MM.1S (cell line): ENCODE measurements around the gene ADAMTSL2.

ENCODE experiments used
- DNase-seq: peaks from one replicate; pipeline ENCODE4 v3.0.0-alpha.2; 2015
- H2AFZ ChIP-seq: fragments of 300-600 bp; sonication (generic); 2 replicates; pipeline ENCODE4 v1.6.0; 2016; ENCODE audit warnings: antibody characterized with exemption, low read length
- H3F3A ChIP-seq: fragments of 300-600 bp; sonication (generic); 2 replicates; pipeline ENCODE4 v1.6.1; 2016; ENCODE audit warnings: mild to moderate bottlenecking, antibody characterized with exemption, low read length, moderate library complexity, mixed read lengths; ENCODE audit not compliant: insufficient read depth
- H3K27ac ChIP-seq: fragments of 300-600 bp; sonication (generic); 2 replicates; pipeline ENCODE4 v1.5.1; 2016; ENCODE audit warnings: mild to moderate bottlenecking, low read length
- H3K27me3 ChIP-seq: fragments of 300-600 bp; sonication (generic); replicated peaks from 2 replicates; pipeline ENCODE4 v1.6.0; 2016; ENCODE audit warnings: low read length; ENCODE audit not compliant: insufficient read depth
- H3K36me3 ChIP-seq: fragments of 300-600 bp; sonication (generic); replicated peaks from 2 replicates; pipeline ENCODE4 v1.6.1; 2016; ENCODE audit warnings: mild to moderate bottlenecking, low read length, mixed read lengths; ENCODE audit not compliant: insufficient read depth
- H3K4me1 ChIP-seq: fragments of 300-600 bp; sonication (generic); 2 replicates; pipeline ENCODE4 v1.6.1; 2016; ENCODE audit warnings: low read length, mixed read lengths
- H3K4me2 ChIP-seq: fragments of 300-600 bp; sonication (generic); 2 replicates; pipeline ENCODE4 v1.6.0; 2016; ENCODE audit warnings: low read depth, low read length
- H3K4me3 ChIP-seq: fragments of 300-600 bp; sonication (generic); 2 replicates; pipeline ENCODE4 v1.5.1; 2016; ENCODE audit warnings: low read length, mixed read lengths
- H3K79me2 ChIP-seq: fragments of 300-600 bp; sonication (generic); 2 replicates; pipeline ENCODE4 v1.6.1; 2016; ENCODE audit warnings: mixed run types, low read length, mixed read lengths
- H3K9ac ChIP-seq: fragments of 300-600 bp; sonication (generic); 2 replicates; pipeline ENCODE4 v1.6.1; 2016; ENCODE audit warnings: low read length, mixed read lengths
- H3K9me2 ChIP-seq: fragments of 300-600 bp; sonication (generic); replicated peaks from 2 replicates; pipeline ENCODE4 v1.6.1; 2016; ENCODE audit warnings: mild to moderate bottlenecking, low read length, mixed read lengths; ENCODE audit not compliant: insufficient read depth
- H3K9me3 ChIP-seq: fragments of 300-600 bp; sonication (generic); replicated peaks from 2 replicates; pipeline ENCODE4 v1.6.1; 2016; ENCODE audit warnings: mild to moderate bottlenecking, low read length, mixed read lengths; ENCODE audit not compliant: insufficient read depth
- H4K20me1 ChIP-seq: fragments of 300-600 bp; sonication (generic); 2 replicates; pipeline ENCODE4 v1.6.1; 2016; ENCODE audit warnings: mild to moderate bottlenecking, low read length, moderate library complexity, mixed read lengths; ENCODE audit not compliant: insufficient read depth
- EZH2 ChIP-seq: fragments of 300-600 bp; sonication (generic); optimal IDR thresholded peaks from 2 replicates; pipeline ENCODE3; 2017; ENCODE audit warnings: low read depth, mild to moderate bottlenecking, antibody characterized with exemption, low read length, mixed read lengths
- EZH2phosphoT487 ChIP-seq: fragments of 300-600 bp; sonication (generic); IDR thresholded peaks from 2 replicates; pipeline ENCODE4 v1.6.1; 2018; ENCODE audit warnings: antibody characterized with exemption, low read length
- TF ChIP-seq, protein P1 (sequence below): fragments of 300-600 bp; sonication (generic); IDR thresholded peaks from 2 replicates; pipeline ENCODE4 v1.5.1; 2016; ENCODE audit warnings: antibody characterized with exemption, low read length, mixed read lengths

The ADAMTSL2 gene

DNA sequence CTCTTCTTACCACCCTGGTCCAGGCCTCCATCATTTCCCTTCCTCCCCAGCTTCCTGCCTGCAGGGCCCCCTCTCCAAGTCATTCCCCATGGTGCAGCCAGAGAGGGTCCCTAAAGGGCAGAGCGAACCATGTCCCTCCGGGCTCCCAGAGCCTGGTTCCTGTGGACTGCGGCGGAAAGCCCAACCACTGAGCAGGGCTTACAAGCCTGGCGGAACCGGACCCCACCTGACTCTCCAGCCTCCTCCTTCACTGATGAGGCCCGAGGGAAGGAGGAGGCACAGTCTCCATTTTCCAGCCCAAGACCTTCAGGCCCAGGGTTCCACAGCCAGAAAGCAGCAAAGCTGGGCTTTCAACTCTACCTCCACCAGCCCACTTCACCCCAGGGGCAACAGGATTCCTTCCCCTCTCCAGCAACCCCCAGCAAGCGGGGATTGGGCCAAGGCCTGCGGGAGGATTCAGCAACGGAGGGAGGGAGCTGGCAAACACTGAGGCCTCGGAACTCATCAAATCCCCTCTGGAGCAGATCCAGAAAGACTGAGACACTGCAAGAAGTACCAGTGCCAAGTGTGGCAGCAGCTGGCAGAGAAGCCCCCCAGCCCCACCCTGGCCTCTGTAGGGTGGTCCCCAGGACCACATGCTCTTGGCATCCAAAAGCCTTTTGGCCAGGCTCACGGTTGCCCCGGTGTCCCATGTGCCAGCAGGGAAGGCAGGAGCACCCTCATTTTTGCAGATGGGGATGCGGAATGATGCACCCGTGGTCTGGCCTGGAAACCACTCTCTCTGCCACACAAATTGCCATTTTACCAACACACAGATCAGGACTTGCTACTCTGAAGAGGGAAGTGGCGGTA is 71.6 kb downstream of the ADAMTSL2 start:
- no peaks in the 10 kb centered on the region for H3K9me3 ChIP-seq
- H2AFZ ChIP-seq, result no peak overlapping the region
- no peaks in the 10 kb centered on the region for H3K4me1 ChIP-seq
- no peaks in the 10 kb centered on the region for H3F3A ChIP-seq
- peaks cover 90% of the 10 kb centered on the region for H3K27me3 ChIP-seq
- H3K36me3 ChIP-seq, result no peaks in the 10 kb centered on the region
- no peaks in the 10 kb centered on the region for H3K79me2 ChIP-seq
- no peak overlapping the region for H3K9ac ChIP-seq
- TF ChIP-seq EZH2, result no peak
- TF ChIP-seq, protein P1, sequence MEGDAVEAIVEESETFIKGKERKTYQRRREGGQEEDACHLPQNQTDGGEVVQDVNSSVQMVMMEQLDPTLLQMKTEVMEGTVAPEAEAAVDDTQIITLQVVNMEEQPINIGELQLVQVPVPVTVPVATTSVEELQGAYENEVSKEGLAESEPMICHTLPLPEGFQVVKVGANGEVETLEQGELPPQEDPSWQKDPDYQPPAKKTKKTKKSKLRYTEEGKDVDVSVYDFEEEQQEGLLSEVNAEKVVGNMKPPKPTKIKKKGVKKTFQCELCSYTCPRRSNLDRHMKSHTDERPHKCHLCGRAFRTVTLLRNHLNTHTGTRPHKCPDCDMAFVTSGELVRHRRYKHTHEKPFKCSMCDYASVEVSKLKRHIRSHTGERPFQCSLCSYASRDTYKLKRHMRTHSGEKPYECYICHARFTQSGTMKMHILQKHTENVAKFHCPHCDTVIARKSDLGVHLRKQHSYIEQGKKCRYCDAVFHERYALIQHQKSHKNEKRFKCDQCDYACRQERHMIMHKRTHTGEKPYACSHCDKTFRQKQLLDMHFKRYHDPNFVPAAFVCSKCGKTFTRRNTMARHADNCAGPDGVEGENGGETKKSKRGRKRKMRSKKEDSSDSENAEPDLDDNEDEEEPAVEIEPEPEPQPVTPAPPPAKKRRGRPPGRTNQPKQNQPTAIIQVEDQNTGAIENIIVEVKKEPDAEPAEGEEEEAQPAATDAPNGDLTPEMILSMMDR, result no peak
- no peak for TF ChIP-seq EZH2phosphoT487
- no peaks in the 10 kb centered on the region for H3K9me2 ChIP-seq
- H4K20me1 ChIP-seq, result no peaks in the 10 kb centered on the region
- H3K4me2 ChIP-seq, result no peak overlapping the region
- no peak overlapping the region for H3K27ac ChIP-seq
- no peak overlapping the region for H3K4me3 ChIP-seq
- no peak for DNase-seq

DNA sequence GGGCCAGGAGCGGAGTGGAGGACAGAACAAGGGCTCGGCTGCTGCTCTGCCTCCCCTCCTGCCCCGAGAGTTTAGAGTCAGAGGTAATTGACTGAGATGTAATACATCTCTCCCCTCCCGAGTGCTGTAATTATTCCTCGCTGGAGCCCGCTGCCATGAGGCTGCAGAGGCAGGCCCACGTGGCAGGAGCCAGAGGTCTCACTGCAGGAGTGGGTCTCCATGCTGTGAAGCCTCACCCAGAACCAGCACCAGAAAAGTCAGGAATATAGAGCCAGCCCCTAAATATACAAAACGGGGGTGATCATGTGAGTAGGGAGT is 72.2 kb downstream of the ADAMTSL2 start:
- Histone ChIP-seq H4K20me1 (no peaks in the 10 kb centered on the region), H3K4me2 (no peak overlapping the region), H3K79me2 (no peaks in the 10 kb centered on the region), H3K4me3 (no peak overlapping the region), H3K27me3 (peaks cover 90% of the 10 kb centered on the region), H3K9ac (no peak overlapping the region), H3F3A (no peaks in the 10 kb centered on the region), H3K9me3 (no peaks in the 10 kb centered on the region), H3K9me2 (no peaks in the 10 kb centered on the region), H2AFZ (no peak overlapping the region), H3K27ac (no peak overlapping the region), H3K36me3 (no peaks in the 10 kb centered on the region), H3K4me1 (no peaks in the 10 kb centered on the region)
- no peak for DNase-seq
- TF ChIP-seq, protein P1, result no peak
- TF ChIP-seq EZH2phosphoT487 (no peak), EZH2 (no peak)

DNA sequence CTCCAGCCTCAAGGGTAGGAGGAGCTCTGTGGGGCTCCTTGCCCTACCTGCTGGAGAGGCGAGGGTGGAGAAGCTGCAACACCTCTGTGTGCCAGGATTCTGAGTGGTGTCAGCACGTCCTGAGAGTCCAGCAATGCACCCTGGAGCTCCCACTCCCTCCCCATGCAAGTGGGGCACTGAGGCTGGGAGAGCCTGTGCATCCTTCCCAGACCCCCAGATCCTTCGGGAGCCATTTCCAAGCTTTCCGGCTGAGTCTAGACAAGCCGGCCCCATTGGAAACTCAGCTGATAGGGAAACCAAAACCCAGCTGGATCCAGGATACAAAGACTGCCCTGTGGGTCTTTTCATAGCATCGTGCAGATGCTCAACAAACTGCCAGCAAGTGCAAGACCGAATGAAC is 72.9 kb downstream of the ADAMTSL2 start:
- H3K36me3 ChIP-seq, result no peaks in the 10 kb centered on the region
- no peaks in the 10 kb centered on the region for H3K79me2 ChIP-seq
- no peaks in the 10 kb centered on the region for H3K4me1 ChIP-seq
- no peak overlapping the region for H3K9ac ChIP-seq
- no peaks in the 10 kb centered on the region for H3F3A ChIP-seq
- TF ChIP-seq, protein P1, result no peak
- TF ChIP-seq EZH2 (no peak), EZH2phosphoT487 (no peak)
- no peaks in the 10 kb centered on the region for H3K9me2 ChIP-seq
- H2AFZ ChIP-seq, result no peak overlapping the region
- H3K27ac ChIP-seq, result no peak overlapping the region
- no peak overlapping the region for H3K4me3 ChIP-seq
- no peak for DNase-seq
- H3K27me3 ChIP-seq, result peaks cover 90% of the 10 kb centered on the region
- no peak overlapping the region for H3K4me2 ChIP-seq
- H4K20me1 ChIP-seq, result no peaks in the 10 kb centered on the region
- no peaks in the 10 kb centered on the region for H3K9me3 ChIP-seq
